Activated gamma-delta T cell treated with anti-CD3 and anti-CD28 coated beads, Interleukin-2, amount 50 U/mL, for 16 hours (primary cell): ENCODE data around the gene PSG5.
"Not testable (repeated sequence)": the region's sequence is repeated elsewhere in the genome, so short reads cannot be mapped to it uniquely, and the experiment has no call there.

Experiments used
- DNase-seq: peaks from one replicate; pipeline ENCODE4 v3.0.0-alpha.2; 2020; ENCODE audit warnings: low read depth

The PSG5 gene

GRCh38 chr19:43181869-43182771 lies 4.2 kb downstream of the PSG5 start:
- not testable (repeated sequence) for DNase-seq

DNA sequence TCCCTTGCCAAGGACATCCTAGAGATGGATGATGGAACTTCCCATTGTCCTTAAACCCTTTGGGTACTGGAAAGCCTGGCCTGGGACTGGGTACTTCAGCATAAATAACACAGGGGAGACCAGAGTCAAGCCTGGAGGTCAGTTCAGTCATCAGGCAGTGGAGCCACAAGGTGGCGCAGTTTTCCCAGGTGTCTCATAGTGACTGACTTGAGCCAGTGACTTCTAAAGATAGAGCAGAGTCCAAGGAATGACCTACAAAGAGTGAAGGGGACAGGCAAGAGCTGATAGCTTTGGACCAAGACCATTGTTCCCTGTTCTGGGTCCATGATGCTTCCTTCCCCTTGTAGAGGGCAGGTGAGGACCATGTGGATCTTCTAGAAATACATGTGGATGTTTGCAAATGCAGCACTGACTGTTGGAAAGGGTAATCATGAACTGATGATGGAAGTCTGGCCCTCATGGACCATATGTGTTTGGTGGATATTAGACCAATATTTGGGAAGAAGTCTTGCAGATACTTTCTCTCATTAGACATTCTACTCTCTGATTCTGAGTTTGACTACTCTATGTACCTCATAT lies 6.7 kb downstream of the PSG5 start:
- not testable (repeated sequence) for DNase-seq

GRCh38 chr19:43178577-43178976 lies 7.8 kb downstream of the PSG5 start:
- DNase-seq = not testable (repeated sequence)

- DNase-seq = not testable (repeated sequence)
Observed at GRCh38 chr19:43165906-43166305, 20.4 kb downstream of the PSG5 start.

DNA sequence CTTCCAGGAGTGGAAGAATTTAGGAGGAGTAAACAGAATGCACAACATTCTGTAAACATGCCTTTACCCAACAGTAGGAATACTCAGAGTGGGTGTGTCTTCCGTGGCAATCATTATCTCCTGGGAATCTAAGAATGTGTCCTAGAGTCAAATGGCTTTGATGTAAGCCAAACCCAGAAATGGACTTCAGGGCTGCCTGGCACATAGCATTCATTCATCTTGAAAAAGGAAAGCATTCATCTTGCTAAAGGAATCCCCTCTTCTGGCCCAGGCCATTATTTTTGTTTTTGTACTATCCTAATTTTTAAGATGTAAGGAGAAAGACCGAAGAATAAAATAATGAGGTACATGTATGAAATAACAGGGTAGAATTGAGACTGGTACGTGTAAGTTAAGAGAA lies 23.2 kb downstream of the PSG5 start:
- not testable (repeated sequence) for DNase-seq

- not testable (repeated sequence) for DNase-seq
Observed at GRCh38 chr19:43162261-43162660, 24.1 kb downstream of the PSG5 start.

GRCh38 chr19:43152214-43152613 lies 34.1 kb downstream of the PSG5 start:
- DNase-seq = no peak

- DNase-seq = not testable (repeated sequence)
Observed at GRCh38 chr19:43149788-43150187, 36.5 kb downstream of the PSG5 start.

GRCh38 chr19:43148233-43148632 lies 38.1 kb downstream of the PSG5 start:
- no peak for DNase-seq

GRCh38 chr19:43141763-43142162 lies 44.6 kb downstream of the PSG5 start:
- DNase-seq = not testable (repeated sequence)

DNA sequence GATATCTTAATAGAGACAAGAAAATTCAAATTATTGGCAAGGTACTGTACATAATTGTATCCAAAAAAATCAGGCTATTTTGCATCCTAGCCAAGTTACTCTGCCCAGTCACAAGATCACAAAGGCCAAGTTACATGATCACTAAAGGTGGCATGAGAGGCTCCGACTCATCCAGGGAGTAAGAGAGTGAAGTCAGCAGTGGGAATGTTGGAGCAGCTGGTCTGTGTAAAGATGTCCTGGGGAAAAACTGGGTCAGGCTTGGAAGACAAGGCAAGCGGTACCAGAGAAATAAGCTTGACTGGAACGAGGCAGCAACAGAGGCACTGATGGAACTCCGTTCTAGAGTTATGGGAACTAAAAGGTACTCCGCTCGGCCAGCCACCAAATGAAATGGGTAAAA lies 53.6 kb downstream of the PSG5 start:
- DNase-seq = no peak

DNA sequence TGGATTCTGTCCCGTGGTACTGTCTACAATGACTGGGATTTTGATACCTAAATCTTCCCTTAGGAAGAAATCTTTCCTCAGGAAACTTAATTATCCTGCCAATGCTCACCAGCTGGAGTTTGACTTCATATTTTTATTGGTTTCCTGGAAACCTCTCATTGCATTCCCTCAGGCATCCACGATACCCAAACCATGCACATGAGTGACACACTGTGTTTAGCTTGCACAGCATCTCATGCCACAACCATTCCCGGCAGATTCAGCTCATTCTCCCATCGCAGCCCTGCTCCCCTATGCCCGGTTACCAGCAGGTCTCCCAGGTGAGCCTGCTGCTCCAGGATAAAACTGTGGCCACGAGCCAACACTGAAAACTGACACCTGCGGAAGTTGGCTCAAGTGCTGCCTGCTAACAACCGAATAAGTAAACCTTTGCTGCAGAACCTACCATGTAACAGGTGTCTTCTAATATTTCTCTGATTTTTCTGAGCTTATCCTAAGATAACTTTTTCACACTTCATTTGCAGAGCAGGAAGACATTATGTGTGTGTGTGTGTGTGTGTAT lies 55.0 kb downstream of the PSG5 start:
- not testable (repeated sequence) for DNase-seq

- DNase-seq = not testable (repeated sequence)
Observed at GRCh38 chr19:43129197-43129596, 57.1 kb downstream of the PSG5 start.

GRCh38 chr19:43127336-43127735 lies 59.0 kb downstream of the PSG5 start:
- DNase-seq = not testable (repeated sequence)

GRCh38 chr19:43126720-43127119 lies 59.6 kb downstream of the PSG5 start:
- no peak for DNase-seq

DNA sequence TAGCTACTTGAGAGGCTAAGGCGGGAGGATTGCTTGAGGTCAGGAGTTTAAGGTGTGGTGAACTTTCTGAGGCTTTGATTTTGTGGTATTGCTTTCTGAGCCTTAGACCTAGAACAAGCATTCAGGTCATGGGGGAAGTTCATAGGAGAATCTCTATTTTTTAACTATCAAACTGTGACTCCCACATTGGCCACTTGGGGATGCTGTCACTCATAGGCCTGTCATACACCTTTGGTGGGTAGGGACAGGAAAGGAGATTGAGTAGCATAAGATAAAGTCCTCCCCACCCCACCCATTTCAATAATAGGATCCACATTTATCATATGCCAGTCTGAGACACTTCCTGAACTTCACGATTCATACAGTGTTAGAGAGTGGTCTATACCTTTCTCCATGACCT lies 62.0 kb downstream of the PSG5 start:
- no peak for DNase-seq

- not testable (repeated sequence) for DNase-seq
Observed at GRCh38 chr19:43120433-43121026, 65.8 kb downstream of the PSG5 start.

- not testable (repeated sequence) for DNase-seq
Observed at GRCh38 chr19:43119526-43119925, 66.8 kb downstream of the PSG5 start.
